NCI-H748 treated with DMSO at 0.1 percent for 48 hours (cell line): Measurements from ENCODE around the gene FRS3.

Experiments
- DNase-seq: peaks from one replicate; lab custom pipeline; 2025; lab: John Stamatoyannopoulos, UW

Gene FRS3

DNA sequence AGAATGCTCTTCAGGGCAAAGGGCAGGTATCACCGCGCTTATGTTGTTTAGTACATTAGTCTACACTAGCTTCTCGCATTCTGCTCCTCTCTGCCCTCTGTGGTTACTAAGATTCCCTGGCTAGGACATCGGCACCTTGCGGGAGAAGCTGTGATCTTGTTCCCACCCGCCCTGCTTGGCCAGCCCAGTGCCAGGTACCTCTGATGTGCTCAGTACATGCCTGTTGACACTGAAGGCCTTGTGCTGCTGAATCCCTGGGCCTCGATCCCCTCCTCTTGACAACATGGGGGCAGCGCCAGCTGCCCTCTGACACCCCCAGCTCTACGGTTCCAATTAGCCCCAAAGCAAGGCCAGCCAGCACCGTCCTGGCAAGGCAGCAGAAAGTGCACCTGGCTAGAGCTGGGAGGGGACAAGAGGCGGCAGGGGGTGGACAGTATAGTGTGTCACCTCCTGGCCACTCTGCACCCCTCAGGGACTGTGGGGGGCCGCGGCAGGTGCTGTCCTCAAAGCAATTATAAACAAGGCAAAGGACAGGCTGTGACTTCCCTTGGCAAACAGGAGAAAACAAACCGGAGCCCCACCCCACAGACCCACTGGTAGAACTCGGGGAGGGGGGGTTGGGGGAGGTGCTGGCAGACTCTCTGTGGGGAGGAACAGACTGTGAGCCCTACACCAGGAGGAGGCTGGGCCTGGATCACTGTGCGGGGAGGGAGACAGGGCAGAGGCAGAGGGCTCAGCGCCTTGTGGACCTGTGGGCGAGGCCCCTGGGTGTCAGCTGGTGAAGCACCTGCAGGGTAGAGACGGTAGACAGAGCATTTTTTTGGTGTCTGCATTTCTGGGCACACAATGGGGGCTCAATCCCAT, 51.4 kb downstream of the FRS3 start:
- peak; percentile 79 for DNase-seq

- no peak for DNase-seq
Observed at GRCh38 chr6:41727705-41728072, 52.0 kb downstream of the FRS3 start.

DNA sequence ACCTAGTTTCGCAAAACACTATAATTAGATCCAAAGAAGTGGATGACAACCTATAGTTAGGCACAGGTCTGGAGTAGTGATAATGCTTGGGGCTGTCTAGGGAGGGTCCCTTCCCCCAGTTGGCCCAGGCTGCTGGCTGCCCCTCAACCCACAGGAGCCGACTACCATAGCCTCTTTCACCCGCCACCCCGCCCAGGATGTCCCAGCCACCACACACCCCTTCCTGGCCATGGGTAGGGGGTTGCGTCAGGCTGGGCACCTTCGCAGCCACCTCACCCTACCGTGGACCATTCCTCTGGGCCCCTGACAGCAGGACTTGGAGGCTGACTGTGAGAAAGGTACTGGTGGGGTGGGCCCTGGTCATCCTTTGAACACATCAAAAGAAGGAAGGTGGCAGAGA, 52.8 kb downstream of the FRS3 start:
- DNase-seq, result no peak

- DNase-seq, result no peak
Observed at GRCh38 chr6:41724586-41725501, 54.9 kb downstream of the FRS3 start.

DNA sequence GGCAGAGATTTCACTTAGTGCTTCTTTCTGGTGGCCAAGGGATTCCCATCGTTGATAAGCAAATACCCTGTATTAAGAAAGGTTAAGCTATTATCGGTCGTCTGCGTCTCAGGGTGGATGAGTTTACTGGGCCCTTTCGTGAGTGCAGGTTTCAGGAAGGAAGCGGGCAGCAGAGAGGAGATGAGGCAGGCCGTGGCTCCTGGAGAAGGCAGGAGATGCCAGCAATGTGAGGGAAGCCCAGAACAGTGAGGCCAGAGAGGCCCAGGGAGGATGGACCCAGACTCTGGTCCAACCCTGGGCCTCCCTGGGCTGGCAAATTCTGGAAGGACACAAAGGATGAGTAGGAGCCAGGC, 55.5 kb downstream of the FRS3 start:
- no peak for DNase-seq

- no peak for DNase-seq
Observed at GRCh38 chr6:41723530-41724227, 56.0 kb downstream of the FRS3 start.

- DNase-seq, result no peak
Observed at GRCh38 chr6:41722969-41723529, 56.7 kb downstream of the FRS3 start.

GRCh38 chr6:41721414-41721813, 58.3 kb downstream of the FRS3 start:
- DNase-seq, result no peak

- no peak for DNase-seq
Observed at GRCh38 chr6:41720783-41721182, 58.9 kb downstream of the FRS3 start.

DNA sequence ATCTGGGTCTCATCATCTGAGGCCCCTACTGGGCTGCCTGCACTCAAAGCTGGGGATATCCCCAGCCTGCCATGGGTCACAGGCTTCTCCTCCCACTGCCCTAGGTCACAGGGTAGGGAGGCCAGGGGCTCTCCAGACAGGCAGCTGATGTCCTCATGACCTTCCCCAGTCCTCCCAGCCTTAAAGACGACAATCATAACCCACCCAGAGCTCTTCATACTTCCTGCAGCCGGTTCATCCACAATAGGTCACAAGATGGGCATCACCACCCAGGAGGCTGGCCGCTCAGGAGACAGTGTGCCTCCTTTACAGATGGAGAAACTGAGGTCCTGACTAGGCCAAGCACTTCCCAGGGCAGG, 59.5 kb downstream of the FRS3 start:
- no peak for DNase-seq
